Astrocyte (in vitro differentiated cells and primary cell): ENCODE data around the gene NCAPD2.

ENCODE experiments used
- EZH2 ChIP-seq: IDR thresholded peaks from 2 replicates; pipeline ENCODE4 v1.6.1; 2012; ENCODE audit warnings: mild to moderate bottlenecking, low read length, inconsistent platforms; ENCODE audit not compliant: insufficient read depth
- TF ChIP-seq, protein P1 (sequence below): IDR thresholded peaks from 2 replicates; pipeline ENCODE4 v1.5.1; 2011; ENCODE audit warnings: low read depth, mild to moderate bottlenecking, inconsistent platforms, low read length, moderate library complexity; ENCODE audit not compliant: insufficient read depth

DNA sequence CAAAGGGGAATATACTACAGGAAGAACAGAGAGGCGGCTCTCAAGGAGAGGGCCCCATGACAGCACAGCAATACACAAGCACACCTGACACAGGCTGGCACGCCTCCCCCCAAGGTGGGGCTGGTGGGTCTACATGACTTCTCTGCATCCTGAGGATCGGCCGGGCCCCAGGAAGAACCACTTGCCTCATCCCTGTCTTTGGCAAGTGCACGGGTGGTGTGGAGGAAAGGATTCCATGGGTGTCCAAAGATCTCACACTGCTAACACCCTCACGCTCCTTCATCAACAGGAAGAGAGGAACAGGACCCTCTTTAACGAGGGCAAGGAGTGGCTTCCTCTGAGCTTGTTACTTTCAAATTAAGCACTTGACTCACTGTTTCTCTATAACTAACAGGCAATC, 30.7 kb upstream of the NCAPD2 start:
- TF ChIP-seq, protein P1, sequence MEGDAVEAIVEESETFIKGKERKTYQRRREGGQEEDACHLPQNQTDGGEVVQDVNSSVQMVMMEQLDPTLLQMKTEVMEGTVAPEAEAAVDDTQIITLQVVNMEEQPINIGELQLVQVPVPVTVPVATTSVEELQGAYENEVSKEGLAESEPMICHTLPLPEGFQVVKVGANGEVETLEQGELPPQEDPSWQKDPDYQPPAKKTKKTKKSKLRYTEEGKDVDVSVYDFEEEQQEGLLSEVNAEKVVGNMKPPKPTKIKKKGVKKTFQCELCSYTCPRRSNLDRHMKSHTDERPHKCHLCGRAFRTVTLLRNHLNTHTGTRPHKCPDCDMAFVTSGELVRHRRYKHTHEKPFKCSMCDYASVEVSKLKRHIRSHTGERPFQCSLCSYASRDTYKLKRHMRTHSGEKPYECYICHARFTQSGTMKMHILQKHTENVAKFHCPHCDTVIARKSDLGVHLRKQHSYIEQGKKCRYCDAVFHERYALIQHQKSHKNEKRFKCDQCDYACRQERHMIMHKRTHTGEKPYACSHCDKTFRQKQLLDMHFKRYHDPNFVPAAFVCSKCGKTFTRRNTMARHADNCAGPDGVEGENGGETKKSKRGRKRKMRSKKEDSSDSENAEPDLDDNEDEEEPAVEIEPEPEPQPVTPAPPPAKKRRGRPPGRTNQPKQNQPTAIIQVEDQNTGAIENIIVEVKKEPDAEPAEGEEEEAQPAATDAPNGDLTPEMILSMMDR = no peak
- no peak for TF ChIP-seq EZH2
